H9 (cell line): ENCODE measurements around the gene HERC4. TPM values are rescaled to one million over a fixed set of nuclear protein-coding genes. Genes with fewer than 3 reads are reported as not detected.

ENCODE experiments used
- DNase-seq: peaks from one replicate; pipeline ENCODE4 v3.0.0-alpha.2; 2017
- H2AFZ ChIP-seq: one replicate; pipeline ENCODE4 v1.6.1; 2013; ENCODE audit warnings: mild to moderate bottlenecking, low read length, control low read depth, moderate library complexity
- H2AK5ac ChIP-seq: 2 replicates; pipeline ENCODE4 v1.6.1; 2013; ENCODE audit warnings: low read length, control low read depth, mixed read lengths; ENCODE audit not compliant: insufficient read length
- H2BK120ac ChIP-seq: one replicate; pipeline ENCODE4 v1.6.1; 2013; ENCODE audit warnings: low read depth, mild to moderate bottlenecking, low read length, control low read depth, inconsistent platforms; ENCODE audit not compliant: poor library complexity, severe bottlenecking
- H2BK12ac ChIP-seq: 2 replicates; pipeline ENCODE4 v1.6.1; 2013; ENCODE audit warnings: low read length, control low read depth, mixed read lengths, low read depth; ENCODE audit not compliant: insufficient read length
- H2BK15ac ChIP-seq: 2 replicates; pipeline ENCODE4 v1.6.1; 2013; ENCODE audit warnings: low read depth, low read length, control low read depth
- H2BK20ac ChIP-seq: one replicate; pipeline ENCODE4 v1.6.1; 2013; ENCODE audit warnings: low read depth, mild to moderate bottlenecking, low read length, control low read depth, inconsistent platforms; ENCODE audit not compliant: poor library complexity, severe bottlenecking
- H2BK5ac ChIP-seq: 2 replicates; pipeline ENCODE4 v1.6.1; 2013; ENCODE audit warnings: low read length, control low read depth, mixed read lengths; ENCODE audit not compliant: insufficient read length
- H3K14ac ChIP-seq: 2 replicates; pipeline ENCODE4 v1.6.1; 2013; ENCODE audit warnings: low read length, control low read depth; ENCODE audit not compliant: insufficient read depth
- H3K18ac ChIP-seq: 2 replicates; pipeline ENCODE4 v1.6.1; 2013; ENCODE audit warnings: low read depth, mild to moderate bottlenecking, mixed read lengths, low read length, control low read depth; ENCODE audit not compliant: insufficient read length
- H3K23ac ChIP-seq: 2 replicates; pipeline ENCODE4 v1.6.1; 2013; ENCODE audit warnings: low read length, control low read depth, mixed read lengths, low read depth; ENCODE audit not compliant: insufficient read length
- H3K23me2 ChIP-seq: 2 replicates; pipeline ENCODE4 v1.6.1; 2013; ENCODE audit warnings: low read depth, mild to moderate bottlenecking, mixed read lengths, low read length, control low read depth; ENCODE audit not compliant: insufficient read length, poor library complexity, severe bottlenecking
- H3K27ac ChIP-seq: 2 replicates; pipeline ENCODE4 v1.5.1; 2013; ENCODE audit warnings: low read length, control low read depth, mixed read lengths, low read depth; ENCODE audit not compliant: insufficient read length
- H3K27me3 ChIP-seq: 2 replicates; pipeline ENCODE4 v1.6.1; 2013; ENCODE audit warnings: low read length, control low read depth, inconsistent platforms; ENCODE audit not compliant: insufficient read depth
- H3K4ac ChIP-seq: 2 replicates; pipeline ENCODE4 v1.6.1; 2013; ENCODE audit warnings: low read depth, mild to moderate bottlenecking, control low read depth, inconsistent platforms, low read length, moderate library complexity
- H3K4me1 ChIP-seq: 2 replicates; pipeline ENCODE4 v1.6.1; 2013; ENCODE audit warnings: low read length, control low read depth, inconsistent platforms; ENCODE audit not compliant: insufficient read depth
- H3K4me2 ChIP-seq: 2 replicates; pipeline ENCODE4 v1.6.1; 2013; ENCODE audit warnings: low read length, control low read depth, mixed read lengths; ENCODE audit not compliant: insufficient read length, insufficient read depth
- H3K56ac ChIP-seq: 2 replicates; pipeline ENCODE4 v1.6.1; 2013; ENCODE audit warnings: low read depth, mild to moderate bottlenecking, mixed read lengths, low read length, control low read depth; ENCODE audit not compliant: insufficient read length
- H3K79me1 ChIP-seq: 2 replicates; pipeline ENCODE4 v1.6.1; 2013; ENCODE audit warnings: low read depth, mild to moderate bottlenecking, moderate library complexity, low read length, control low read depth, inconsistent platforms; ENCODE audit not compliant: insufficient read depth, poor library complexity, severe bottlenecking
- H3K79me2 ChIP-seq: 2 replicates; pipeline ENCODE4 v1.6.1; 2013; ENCODE audit warnings: low read length, control low read depth, inconsistent platforms; ENCODE audit not compliant: insufficient read depth
- H3K9ac ChIP-seq: 2 replicates; pipeline ENCODE4 v1.6.1; 2013; ENCODE audit warnings: low read length, control low read depth, mixed read lengths; ENCODE audit not compliant: insufficient read length; ENCODE audit errors: extremely low read depth
- H3K9me3 ChIP-seq: one replicate; pipeline ENCODE4 v1.6.1; 2013; ENCODE audit warnings: low read depth, low read length, inconsistent platforms; ENCODE audit not compliant: control insufficient read depth
- H3T11ph ChIP-seq: one replicate; pipeline ENCODE4 v1.6.1; 2013; ENCODE audit warnings: mild to moderate bottlenecking, low read length, control low read depth, inconsistent platforms
- H4K20me1 ChIP-seq: one replicate; pipeline ENCODE4 v1.6.1; 2013; ENCODE audit not compliant: control insufficient read depth, insufficient read length, insufficient read depth
- H4K5ac ChIP-seq: 2 replicates; pipeline ENCODE4 v1.6.1; 2013; ENCODE audit warnings: low read depth, mild to moderate bottlenecking, mixed read lengths, low read length, control low read depth; ENCODE audit not compliant: insufficient read length
- H4K8ac ChIP-seq: replicated peaks from 2 replicates; pipeline ENCODE4 v1.6.1; 2013; ENCODE audit warnings: low read length, control low read depth, mixed read lengths, low read depth; ENCODE audit not compliant: insufficient read length
- H4K91ac ChIP-seq: 2 replicates; pipeline ENCODE4 v1.6.1; 2013; ENCODE audit warnings: low read depth, mild to moderate bottlenecking, moderate library complexity, mixed read lengths, low read length, control low read depth; ENCODE audit not compliant: insufficient read length
- H3K27ac Mint-ChIP-seq, 3 experiments: 2 replicates in 2 of 3; 3 replicates in 1 of 3; pipeline ENCODE4 v1.8.0; 2020 to 2021; ENCODE audit warnings: mixed read lengths in 3 of 3, mild to moderate bottlenecking in 1 of 3, moderate library complexity in 1 of 3
- H3K27me3 Mint-ChIP-seq: 2 replicates; pipeline ENCODE4 v1.8.0; 2021; ENCODE audit warnings: low read depth, mild to moderate bottlenecking, moderate library complexity, mixed read lengths
- H3K36me3 Mint-ChIP-seq, 3 experiments: 2 replicates in 2 of 3; 3 replicates in 1 of 3; pipeline ENCODE4 v1.8.0; 2020 to 2021; ENCODE audit warnings: low read depth in 3 of 3, mixed read lengths in 3 of 3; ENCODE audit not compliant: insufficient read depth in 1 of 3
- H3K4me1 Mint-ChIP-seq, 2 experiments: 2 replicates each; pipeline ENCODE4 v1.8.0; 2020; ENCODE audit warnings: mixed read lengths in 2 of 2
- H3K4me3 Mint-ChIP-seq, 2 experiments: 2 replicates in 1 of 2; 3 replicates in 1 of 2; pipeline ENCODE4 v1.8.0; 2020 to 2021; ENCODE audit warnings: mild to moderate bottlenecking in 2 of 2, mixed read lengths in 2 of 2, moderate library complexity in 1 of 2
- H3K9me3 Mint-ChIP-seq, 2 experiments: 2 replicates in 1 of 2; 3 replicates in 1 of 2; pipeline ENCODE4 v1.8.0; 2020; ENCODE audit warnings: mild to moderate bottlenecking in 2 of 2, mixed read lengths in 2 of 2, moderate library complexity in 1 of 2
- WGBS: extraction: QIAGEN DNeasy Blood & Tissue Kit; methylation state at CpG from one replicate; pipeline ENCODE4 v1.1.7; 2013; ENCODE audit warnings: missing lambda C conversion rate, low lambda C conversion rate, mixed read lengths; ENCODE audit not compliant: insufficient read length; ENCODE audit errors: extremely low coverage; 5-methylcytosine and 5-hydroxymethylcytosine counted together
- total RNA-seq: library from RNA; stranded (reverse); gene quantifications from 2 replicates; pipeline ENCODE4 v1.2.1, GENCODE V29; 2021
- TF ChIP-seq, protein P1 (sequence below): fragments of 200-600 bp; sonication (generic); conservative IDR thresholded peaks from 3 replicates; pipeline ENCODE4 v1.8.0; 2021; ENCODE audit warnings: antibody characterized with exemption, mild to moderate bottlenecking

The HERC4 gene
- total RNA-seq, 1 experiment from 2014 or later: 24.5 TPM

DNA sequence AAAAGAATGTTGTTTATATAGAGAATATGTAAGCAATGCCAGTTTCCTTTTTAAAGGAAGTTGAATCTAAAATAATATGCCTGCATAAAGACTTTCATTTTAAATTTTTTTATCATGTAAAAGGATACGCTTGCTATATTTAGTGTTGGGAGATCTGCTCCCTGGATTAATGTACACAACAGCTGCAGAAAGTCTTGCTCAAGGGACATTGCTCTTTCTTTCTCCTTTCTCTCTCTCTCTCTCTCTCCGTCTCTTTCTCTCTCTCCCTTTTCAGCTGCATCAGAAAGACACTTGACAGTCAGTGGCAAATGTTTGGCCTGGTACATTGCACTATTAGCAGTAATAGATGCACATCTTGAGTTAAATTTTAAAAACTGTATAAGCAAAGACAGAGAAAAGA is 34.9 kb upstream of the HERC4 start:
- no peak overlapping the region for H2BK5ac ChIP-seq
- H3K4me3 Mint-ChIP-seq: no peak overlapping the region
- H3K9ac ChIP-seq: no peak overlapping the region
- H2BK15ac ChIP-seq: no peak overlapping the region
- H3K27me3 Mint-ChIP-seq: no peaks in the 10 kb centered on the region
- H4K91ac ChIP-seq: no peak overlapping the region
- H3K79me2 ChIP-seq: no peaks in the 10 kb centered on the region
- no CpG with 5 or more reads among the region's 2 CpGs for WGBS
- no peak overlapping the region for H2AK5ac ChIP-seq
- no peaks in the 10 kb centered on the region for H3K9me3 Mint-ChIP-seq
- no peak overlapping the region for H2AFZ ChIP-seq
- H3K18ac ChIP-seq: no peak overlapping the region
- H3K56ac ChIP-seq: no peak overlapping the region
- H3K27ac ChIP-seq: no peak overlapping the region
- peaks cover 0 to 9% of the 10 kb centered on the region in 2 experiments; a peak in 2 of 4 replicates for H3K4me1 Mint-ChIP-seq
- H3K14ac ChIP-seq: no peak overlapping the region
- H2BK12ac ChIP-seq: no peak overlapping the region
- no peak overlapping the region for H3K27ac Mint-ChIP-seq
- TF ChIP-seq, protein P1, sequence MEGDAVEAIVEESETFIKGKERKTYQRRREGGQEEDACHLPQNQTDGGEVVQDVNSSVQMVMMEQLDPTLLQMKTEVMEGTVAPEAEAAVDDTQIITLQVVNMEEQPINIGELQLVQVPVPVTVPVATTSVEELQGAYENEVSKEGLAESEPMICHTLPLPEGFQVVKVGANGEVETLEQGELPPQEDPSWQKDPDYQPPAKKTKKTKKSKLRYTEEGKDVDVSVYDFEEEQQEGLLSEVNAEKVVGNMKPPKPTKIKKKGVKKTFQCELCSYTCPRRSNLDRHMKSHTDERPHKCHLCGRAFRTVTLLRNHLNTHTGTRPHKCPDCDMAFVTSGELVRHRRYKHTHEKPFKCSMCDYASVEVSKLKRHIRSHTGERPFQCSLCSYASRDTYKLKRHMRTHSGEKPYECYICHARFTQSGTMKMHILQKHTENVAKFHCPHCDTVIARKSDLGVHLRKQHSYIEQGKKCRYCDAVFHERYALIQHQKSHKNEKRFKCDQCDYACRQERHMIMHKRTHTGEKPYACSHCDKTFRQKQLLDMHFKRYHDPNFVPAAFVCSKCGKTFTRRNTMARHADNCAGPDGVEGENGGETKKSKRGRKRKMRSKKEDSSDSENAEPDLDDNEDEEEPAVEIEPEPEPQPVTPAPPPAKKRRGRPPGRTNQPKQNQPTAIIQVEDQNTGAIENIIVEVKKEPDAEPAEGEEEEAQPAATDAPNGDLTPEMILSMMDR: no peak
- H3K79me1 ChIP-seq: no peaks in the 10 kb centered on the region
- no peaks in the 10 kb centered on the region for H3K4me1 ChIP-seq
- DNase-seq: no peak
- H4K8ac ChIP-seq: no peak overlapping the region
- H3K36me3 Mint-ChIP-seq: no peaks in the 10 kb centered on the region
- H3K4ac ChIP-seq: no peak overlapping the region
- H3K23ac ChIP-seq: no peak overlapping the region
- H3T11ph ChIP-seq: no peak overlapping the region
- no peaks in the 10 kb centered on the region for H3K9me3 ChIP-seq
- H3K4me2 ChIP-seq: no peak overlapping the region
- H3K23me2 ChIP-seq: no peaks in the 10 kb centered on the region
- H2BK20ac ChIP-seq: no peak overlapping the region
- no peak overlapping the region for H2BK120ac ChIP-seq
- no peaks in the 10 kb centered on the region for H3K27me3 ChIP-seq
- H4K20me1 ChIP-seq: no peaks in the 10 kb centered on the region
- no peak overlapping the region for H4K5ac ChIP-seq
